Measurements from ENCODE around the gene AEBP2.
A peak's percentile ranks its signal among the peaks of the same experiment; 100 is the strongest.
"Not testable (repeated sequence)": the region's sequence is repeated elsewhere in the genome, so short reads cannot be mapped to it uniquely, and the experiment has no call there.

Gene AEBP2

DNA sequence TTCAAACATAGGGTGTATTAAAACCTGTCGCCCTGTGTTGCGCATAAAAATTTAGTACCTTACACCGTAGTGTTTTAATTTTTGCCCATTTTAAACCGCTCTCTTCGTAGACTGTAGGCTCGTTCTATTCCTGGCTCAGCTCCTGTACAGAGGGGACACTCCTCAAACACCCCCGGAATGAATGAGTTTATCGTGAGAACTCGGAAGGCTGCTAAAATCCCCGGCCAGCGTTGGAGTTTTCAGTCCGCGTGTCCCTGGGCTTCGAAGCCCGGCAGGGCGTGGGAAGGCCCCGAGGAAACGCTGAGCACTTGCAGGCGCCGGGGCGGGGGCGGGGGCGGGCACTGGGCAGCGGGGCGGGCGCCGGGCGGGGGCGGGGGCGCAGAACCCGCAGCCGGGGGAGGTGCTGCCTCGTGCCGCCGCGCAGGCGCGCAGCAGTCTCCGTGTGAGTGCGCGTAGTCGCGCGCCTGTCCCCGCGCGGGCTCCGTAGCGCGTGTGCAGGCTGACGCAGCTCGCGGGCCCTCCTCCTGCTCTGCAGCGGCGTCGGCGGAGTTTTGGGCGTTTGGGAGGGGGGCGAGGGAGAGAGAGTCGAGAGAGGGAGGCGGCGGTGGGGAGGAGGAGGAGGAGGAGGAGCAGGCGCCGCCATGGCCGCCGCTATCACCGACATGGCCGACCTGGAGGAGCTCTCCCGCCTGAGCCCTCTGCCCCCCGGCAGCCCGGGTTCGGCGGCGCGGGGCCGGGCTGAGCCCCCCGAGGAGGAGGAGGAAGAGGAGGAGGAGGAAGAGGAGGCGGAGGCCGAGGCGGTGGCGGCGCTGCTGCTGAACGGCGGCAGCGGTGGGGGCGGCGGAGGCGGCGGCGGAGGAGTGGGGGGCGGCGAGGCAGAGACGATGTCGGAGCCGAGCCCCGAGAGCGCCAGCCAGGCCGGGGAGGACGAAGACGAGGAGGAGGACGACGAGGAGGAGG is at the start of gene AEBP2:
Gene AEBP2 (plus strand): TSS at position 434 of the 960 bp plus-strand sequence. CDS start 208 bp downstream, at position 642.
- peak; percentile 89 for DNase-seq (ENCODE audit: low read depth)

- DNase-seq (ENCODE audit: low read depth) = no peak
These were observed 49.2 kb upstream of the AEBP2 start for GRCh38 chr12:19390051-19390598.

GRCh38 chr12:19392644-19393043 is 46.6 kb upstream of the AEBP2 start:
- not testable (repeated sequence) for DNase-seq (ENCODE audit: low read depth)

GRCh38 chr12:19394385-19394784 is 44.9 kb upstream of the AEBP2 start:
- no peak for DNase-seq (ENCODE audit: low read depth)

DNA sequence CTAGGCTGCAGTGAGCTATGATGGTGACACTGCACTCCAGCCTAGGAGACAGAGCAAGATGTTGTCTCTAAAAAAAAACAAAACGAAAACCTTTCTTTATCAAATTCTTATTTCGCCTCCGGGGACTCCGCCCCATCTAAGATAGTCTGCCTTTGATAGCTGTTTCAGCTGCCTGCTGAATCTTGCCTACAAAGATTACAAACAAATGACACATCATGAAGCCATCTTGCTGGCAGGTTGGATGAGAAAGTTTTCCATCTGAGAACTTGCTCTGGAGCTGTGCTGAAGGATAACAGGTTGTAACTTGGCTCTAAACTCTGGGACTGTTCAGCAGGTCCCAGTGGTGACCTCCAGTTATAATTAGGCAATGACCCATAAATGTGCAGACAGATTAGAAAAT is 41.8 kb upstream of the AEBP2 start:
- DNase-seq (ENCODE audit: low read depth) = no peak

GRCh38 chr12:19398376-19399363 is 40.6 kb upstream of the AEBP2 start:
- DNase-seq (ENCODE audit: low read depth) = no peak

- not testable (repeated sequence) for DNase-seq (ENCODE audit: low read depth)
These were observed 38.5 kb upstream of the AEBP2 start for GRCh38 chr12:19400649-19401285.

GRCh38 chr12:19402211-19402610 is 37.1 kb upstream of the AEBP2 start:
- no peak for DNase-seq (ENCODE audit: low read depth)

- no peak for DNase-seq (ENCODE audit: low read depth)
These were observed 36.4 kb upstream of the AEBP2 start for GRCh38 chr12:19402743-19403431.

DNA sequence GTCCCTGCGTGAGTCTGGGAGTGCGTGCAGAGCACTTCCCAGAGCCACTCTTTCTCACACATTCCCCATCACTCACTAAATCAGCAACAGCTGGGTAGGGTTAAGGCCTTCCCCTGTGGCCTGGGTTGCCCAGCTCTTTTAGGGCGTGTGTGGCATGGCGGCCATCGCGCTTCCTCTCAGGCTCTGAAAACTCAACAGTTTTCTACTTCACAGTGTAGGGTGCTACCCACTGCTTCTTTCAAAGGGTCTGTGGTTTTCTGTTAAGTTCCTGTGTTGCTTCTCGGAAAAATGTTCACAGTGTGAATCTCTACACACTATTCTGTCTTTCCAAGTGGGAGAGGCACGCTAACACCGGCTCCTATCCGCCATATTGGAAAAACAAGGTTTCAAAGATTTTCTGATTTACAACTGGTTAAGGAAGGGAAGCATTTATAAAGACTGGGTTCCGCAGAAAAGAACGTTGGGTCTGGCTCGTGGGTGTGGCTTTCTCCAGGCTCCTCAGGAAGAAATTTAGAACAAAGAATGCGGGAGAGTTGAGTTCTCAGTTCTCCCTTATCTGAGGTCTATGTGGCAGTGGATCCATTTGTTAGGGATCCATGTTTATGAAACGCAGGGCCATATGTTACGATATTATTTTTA is 34.9 kb upstream of the AEBP2 start:
- no peak for DNase-seq (ENCODE audit: low read depth)

DNA sequence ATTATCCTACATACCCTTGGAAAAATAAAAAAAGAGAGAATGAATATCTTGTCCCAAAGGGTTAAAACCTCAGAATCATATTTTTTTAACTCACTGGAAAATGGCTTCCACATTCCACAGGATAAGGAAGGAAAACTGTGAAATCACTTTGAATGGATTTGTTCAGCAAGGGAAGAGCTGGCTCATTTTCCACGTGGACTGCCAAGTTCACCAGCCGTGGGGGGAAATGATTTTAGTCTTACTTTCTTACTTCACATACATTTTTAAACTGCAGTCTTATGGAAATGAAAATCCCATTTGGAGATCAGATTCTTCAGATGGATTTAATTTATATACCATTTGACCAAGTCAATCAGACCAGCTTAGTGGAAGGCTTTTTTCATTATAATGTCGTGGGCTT is 29.9 kb upstream of the AEBP2 start:
- DNase-seq (ENCODE audit: low read depth) = no peak

- DNase-seq (ENCODE audit: low read depth) = no peak
These were observed 29.1 kb upstream of the AEBP2 start for GRCh38 chr12:19410211-19410610.

DNA sequence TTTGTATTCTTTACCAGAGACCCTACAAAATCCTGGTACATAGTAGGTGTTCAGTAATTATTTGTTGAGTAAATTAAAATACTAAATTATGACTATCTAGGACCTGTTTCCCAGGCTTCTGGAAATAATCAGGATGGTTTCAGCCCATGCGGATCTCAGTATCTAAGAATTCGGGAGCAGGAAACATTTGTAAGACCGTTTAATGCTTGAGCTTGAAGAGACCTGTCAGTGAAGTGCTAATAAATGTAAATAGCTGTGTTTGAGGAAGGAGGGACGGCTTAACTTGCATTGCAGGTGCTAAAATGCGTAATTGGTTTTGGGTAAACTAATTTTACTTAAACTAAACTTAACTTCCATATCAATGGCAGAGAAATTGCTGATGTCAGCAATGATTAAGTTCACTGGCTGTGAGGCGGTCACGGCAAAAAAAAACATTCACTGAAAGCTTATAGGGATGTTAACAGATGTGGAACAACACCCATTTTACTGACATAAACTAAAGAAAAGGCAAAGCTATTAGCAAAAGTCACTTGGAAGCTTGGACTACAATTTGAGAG is 28.6 kb upstream of the AEBP2 start:
- DNase-seq (ENCODE audit: low read depth) = no peak

GRCh38 chr12:19411234-19412204 is 27.8 kb upstream of the AEBP2 start:
- DNase-seq (ENCODE audit: low read depth) = no peak

DNA sequence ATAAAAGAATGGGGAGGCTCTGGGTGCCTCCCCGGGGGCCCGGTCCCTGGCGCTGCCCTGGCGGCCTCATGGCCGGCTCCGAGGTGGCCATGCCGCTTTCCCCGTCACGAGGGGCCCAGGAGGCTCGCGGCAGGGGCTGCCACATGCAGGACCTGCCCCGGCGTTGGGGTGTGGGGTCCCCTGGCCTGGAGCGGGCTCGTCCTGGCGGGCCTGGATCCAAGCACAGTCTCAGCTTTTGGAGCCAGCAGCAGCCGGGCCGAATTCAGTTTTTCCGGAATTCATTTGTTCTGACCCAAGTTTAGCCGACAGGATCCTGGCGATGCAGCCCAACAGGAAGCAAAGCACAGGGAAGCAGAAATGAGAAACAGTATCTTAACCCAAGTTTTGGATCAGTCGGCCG is 26.4 kb upstream of the AEBP2 start:
- no peak for DNase-seq (ENCODE audit: low read depth)

- not testable (repeated sequence) for DNase-seq (ENCODE audit: low read depth)
These were observed 25.7 kb upstream of the AEBP2 start for GRCh38 chr12:19413582-19413981.

DNA sequence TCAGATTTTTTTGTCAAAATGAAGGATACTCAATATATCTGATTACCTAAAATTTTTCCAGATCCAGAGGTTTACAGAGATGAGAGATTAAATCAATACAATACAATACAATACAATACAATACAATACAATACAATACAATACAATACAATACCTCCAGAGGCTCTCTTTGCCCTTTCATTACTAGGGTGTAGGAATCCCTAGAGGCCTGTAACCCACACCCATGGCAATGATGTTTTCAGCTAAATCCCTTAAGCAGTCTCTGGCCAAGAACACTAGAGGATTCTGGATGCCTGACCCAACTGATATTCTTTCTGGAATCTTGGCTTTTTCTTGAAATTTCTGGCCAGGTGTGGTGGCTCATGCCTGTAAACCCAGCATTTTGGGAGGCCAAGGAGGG is 23.7 kb upstream of the AEBP2 start:
- DNase-seq (ENCODE audit: low read depth) = no peak

GRCh38 chr12:19419086-19419485 is 20.2 kb upstream of the AEBP2 start:
- no peak for DNase-seq (ENCODE audit: low read depth)

All from GM04504 (cell line).